Heart left ventricle (tissue), 13 donors: ENCODE data around the gene ST6GALNAC4.
A peak's percentile ranks its signal among the peaks of the same experiment; 100 is the strongest.
"Not testable (repeated sequence)": the region's sequence is repeated elsewhere in the genome, so short reads cannot be mapped to it uniquely, and the experiment has no call there.

Experiments used
- CTCF ChIP-seq, 12 donors: fragments of 200-600 bp; sonication (generic) in 4 of 12; IDR thresholded peaks; one replicate each; pipeline versions ENCODE4 v1.5.0 to v1.8.0; 2018 to 2022; ENCODE audit warnings: antibody characterized with exemption in 12 of 12, mild to moderate bottlenecking in 5 of 12
- POLR2A ChIP-seq, 2 donors: fragments of 450-650 bp; IDR thresholded peaks; one replicate each; pipeline ENCODE4 v1.6.1; 2017; ENCODE audit warnings: antibody characterized with exemption in 2 of 2, mild to moderate bottlenecking in 2 of 2, moderate library complexity in 2 of 2
- donor health status: ischemic (EF 13 %, LVEDD 7.1; RV severe dilation, severe dysfunction).
- donor health status: DM: no; HTN: yes; CAD: no.
- donor health status: DM: no; HTN: no; CAD: no.
- donor health status: ischemic (EF 25% LVEDD 6.9; RV normal size, moderate dysfunction).
- donor health status: ischemic (EF 25% LVEDD 5.7; RV mildly dilated, moderate dysfunction).
- donor health status: ischemic (EF 35%, LVEDD 5.7; RV mildly dilated, moderate dysfunction).
- donor health status: nonischemic (EF 11% LVEDD 7.7; RV severe dilation, severe dysfunction).
- donor health status: DM: yes; HTN: yes; CAD: no.
- donor health status: PGD.
- donor health status: ischemic (EF 29% LVEDD 5.4; RV normal size, mild dysfunction).
- donor health status: nonischemic (EF 23%, LVEDD 6.1; RV moderate dilation, normal function).

- not testable (repeated sequence) for TF ChIP-seq POLR2A (IDR thresholded peaks at IDR 0.05)
- peak in 2 of 12 donors; percentile 18 to 33 for TF ChIP-seq CTCF (IDR thresholded peaks at IDR 0.05)
Measured at GRCh38 chr9:127870153-127870491, 46.7 kb downstream of the ST6GALNAC4 start.
